OCI-LY3 (cell line): ENCODE measurements around the gene ARID5B.

Experiments used
- H2AFZ ChIP-seq: fragments of 200-600, 300-600 bp; shearing (Covaris generic); 2 replicates; pipeline ENCODE4 v1.6.0; 2014; ENCODE audit warnings: antibody characterized with exemption, low read depth, low read length
- H3K27ac ChIP-seq: fragments of 200-600, 300-600 bp; sonication (generic); 2 replicates; pipeline ENCODE4 v1.5.1; 2014; ENCODE audit warnings: mild to moderate bottlenecking, low read length, moderate library complexity, mixed read lengths
- H3K27me3 ChIP-seq: fragments of 200-600, 300-600 bp; sonication (generic); 2 replicates; pipeline ENCODE4 v1.6.1; 2014; ENCODE audit warnings: low read depth, low read length, mixed read lengths
- H3K36me3 ChIP-seq: fragments of 200-600, 300-600 bp; sonication (generic); replicated peaks from 2 replicates; pipeline ENCODE3; 2014; ENCODE audit warnings: low read depth, low read length, mixed read lengths
- H3K4me1 ChIP-seq: fragments of 300-600, 200-600 bp; sonication (generic); 2 replicates; pipeline ENCODE4 v1.6.1; 2014; ENCODE audit warnings: low read length, mixed read lengths
- H3K4me2 ChIP-seq: fragments of 200-600, 300-600 bp; sonication (generic); 2 replicates; pipeline ENCODE4 v1.6.1; 2014; ENCODE audit warnings: low read length, mixed read lengths
- H3K4me3 ChIP-seq: fragments of 300-600, 200-600 bp; sonication (generic); 2 replicates; pipeline ENCODE4 v1.5.1; 2014; ENCODE audit warnings: antibody characterized with exemption, mild to moderate bottlenecking, low read length, moderate library complexity
- H3K79me2 ChIP-seq: fragments of 300-600, 200-600 bp; shearing (Covaris generic); 2 replicates; pipeline ENCODE4 v1.6.1; 2014; ENCODE audit warnings: mild to moderate bottlenecking, low read length, mixed read lengths
- H3K9ac ChIP-seq: fragments of 300-600, 200-600 bp; shearing (Covaris generic); 2 replicates; pipeline ENCODE4 v1.6.0; 2014; ENCODE audit warnings: mild to moderate bottlenecking, low read length, moderate library complexity
- H3K9me3 ChIP-seq: fragments of 200-600, 300-600 bp; shearing (Covaris generic); 2 replicates; pipeline ENCODE4 v1.6.1; 2014; ENCODE audit warnings: low read length, mixed read lengths; ENCODE audit not compliant: insufficient read depth
- H4K20me1 ChIP-seq: fragments of 200-600, 300-600 bp; sonication (generic); 2 replicates; pipeline ENCODE4 v1.6.1; 2016; ENCODE audit warnings: low read length, mixed read lengths; ENCODE audit not compliant: insufficient read depth
- CTCF ChIP-seq: fragments of 200-600, 300-600 bp; sonication (generic); IDR thresholded peaks from 2 replicates; pipeline ENCODE4 v1.5.1; 2014; ENCODE audit warnings: antibody characterized with exemption, low read length, low read depth
- EZH2phosphoT487 ChIP-seq: fragments of 200-600 bp; shearing (Covaris generic); IDR thresholded peaks from 2 replicates; pipeline ENCODE4 v1.6.1; 2018; ENCODE audit warnings: antibody characterized with exemption, mixed run types, low read depth

ARID5B gene

DNA sequence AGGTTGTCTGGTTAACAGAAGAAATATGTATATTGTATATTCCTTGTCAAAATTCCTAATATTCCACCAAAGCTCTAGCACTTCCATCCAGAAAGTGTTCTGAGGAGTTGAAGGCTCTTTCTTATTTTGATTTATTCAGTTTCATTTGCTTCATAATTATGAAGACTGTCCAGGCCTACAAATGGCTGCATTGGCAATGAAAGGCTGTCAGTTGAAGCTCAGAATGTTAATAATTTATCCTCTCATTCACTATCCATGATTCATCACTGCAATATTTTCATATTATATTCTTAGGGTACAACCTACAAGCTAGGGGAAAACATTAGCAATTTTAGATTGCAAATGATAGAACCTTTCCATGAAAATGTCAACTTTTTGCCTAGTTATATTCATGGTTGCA, 57.3 kb downstream of the ARID5B start:
- H3K36me3 ChIP-seq = peaks cover 3% of the 10 kb centered on the region
- H3K27me3 ChIP-seq = no peaks in the 10 kb centered on the region
- no peak overlapping the region for H3K9ac ChIP-seq
- H3K9me3 ChIP-seq = peaks cover 7% of the 10 kb centered on the region; the same call in 1 of the 2 replicates
- no peaks in the 10 kb centered on the region for H3K79me2 ChIP-seq
- no peaks in the 10 kb centered on the region for H4K20me1 ChIP-seq
- no peak overlapping the region for H3K27ac ChIP-seq
- H3K4me1 ChIP-seq = peaks cover 18% of the 10 kb centered on the region
- H2AFZ ChIP-seq = no peak overlapping the region
- no peak overlapping the region for H3K4me3 ChIP-seq
- no peak for TF ChIP-seq CTCF
- no peak for TF ChIP-seq EZH2phosphoT487
- H3K4me2 ChIP-seq = no peak overlapping the region

DNA sequence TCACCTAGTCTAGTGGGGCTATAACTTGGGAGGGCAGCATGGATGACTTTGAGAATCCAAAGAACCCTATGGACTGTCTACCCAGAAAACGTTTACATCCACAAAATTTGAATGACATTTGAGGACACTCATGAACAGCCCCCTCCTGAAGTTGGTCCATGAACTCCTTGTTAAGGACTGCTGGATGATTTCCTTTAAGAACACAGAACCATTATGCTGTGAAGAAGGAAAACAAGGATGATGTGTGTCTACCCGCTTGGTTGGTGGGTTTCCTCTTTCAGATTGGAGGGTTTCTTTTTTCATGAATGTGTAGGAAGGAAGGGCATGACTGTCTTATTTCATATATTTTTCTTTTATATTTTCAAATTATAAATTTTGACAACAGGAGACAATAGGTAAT, 58.3 kb downstream of the ARID5B start:
- H3K27me3 ChIP-seq = no peaks in the 10 kb centered on the region
- no peak overlapping the region for H3K27ac ChIP-seq
- H3K9ac ChIP-seq = no peak overlapping the region
- H3K9me3 ChIP-seq = peaks cover 7% of the 10 kb centered on the region; the same call in 1 of the 2 replicates
- H3K79me2 ChIP-seq = no peaks in the 10 kb centered on the region
- H3K4me1 ChIP-seq = peaks cover 28% of the 10 kb centered on the region
- no peak overlapping the region for H3K4me2 ChIP-seq
- no peak overlapping the region for H2AFZ ChIP-seq
- no peak for TF ChIP-seq CTCF
- no peaks in the 10 kb centered on the region for H4K20me1 ChIP-seq
- no peak overlapping the region for H3K4me3 ChIP-seq
- H3K36me3 ChIP-seq = peaks cover 3% of the 10 kb centered on the region

DNA sequence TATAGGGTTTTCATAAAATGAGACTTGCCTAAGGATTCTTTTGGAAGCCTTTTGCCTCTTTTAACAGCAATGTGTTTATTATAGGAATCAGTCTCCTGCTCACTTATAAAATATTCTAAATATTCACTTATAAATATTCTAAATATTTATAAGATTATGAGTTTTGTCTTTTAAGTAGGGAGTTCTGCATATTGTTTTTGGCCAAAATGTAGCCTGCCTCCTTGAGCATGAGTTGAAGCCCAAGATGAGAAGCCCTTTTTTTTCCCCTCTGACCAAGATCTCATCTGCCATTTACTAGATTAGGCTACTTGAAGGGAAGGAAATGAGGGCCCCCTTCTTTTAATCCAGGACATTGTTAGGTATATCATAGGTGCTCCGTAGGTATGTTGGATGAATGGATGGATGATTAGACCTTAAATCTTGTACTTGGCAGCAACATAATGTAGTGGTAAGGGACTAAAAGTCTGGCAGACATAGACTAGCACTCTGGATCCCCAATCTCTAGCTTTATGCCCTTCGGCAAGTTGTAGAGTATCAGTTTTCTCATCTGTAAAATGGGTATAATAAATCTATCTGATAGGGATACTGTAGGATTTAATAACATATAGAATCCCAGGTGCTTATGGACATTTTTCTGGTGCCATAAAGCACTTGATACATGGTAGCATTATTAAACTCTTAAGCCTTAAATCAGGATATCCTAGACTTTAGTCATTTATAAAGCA, 59.1 kb downstream of the ARID5B start:
- H3K4me3 ChIP-seq = no peak overlapping the region
- H3K9ac ChIP-seq = no peak overlapping the region
- peaks cover 35% of the 10 kb centered on the region for H3K4me1 ChIP-seq
- H4K20me1 ChIP-seq = no peaks in the 10 kb centered on the region
- H2AFZ ChIP-seq = no peak overlapping the region
- H3K9me3 ChIP-seq = peaks cover 7% of the 10 kb centered on the region; the same call in 1 of the 2 replicates
- no peak for TF ChIP-seq EZH2phosphoT487
- TF ChIP-seq CTCF = no peak
- H3K36me3 ChIP-seq = peaks cover 3% of the 10 kb centered on the region
- H3K27ac ChIP-seq = no peak overlapping the region
- no peaks in the 10 kb centered on the region for H3K27me3 ChIP-seq
- H3K4me2 ChIP-seq = no peak overlapping the region
- no peaks in the 10 kb centered on the region for H3K79me2 ChIP-seq

DNA sequence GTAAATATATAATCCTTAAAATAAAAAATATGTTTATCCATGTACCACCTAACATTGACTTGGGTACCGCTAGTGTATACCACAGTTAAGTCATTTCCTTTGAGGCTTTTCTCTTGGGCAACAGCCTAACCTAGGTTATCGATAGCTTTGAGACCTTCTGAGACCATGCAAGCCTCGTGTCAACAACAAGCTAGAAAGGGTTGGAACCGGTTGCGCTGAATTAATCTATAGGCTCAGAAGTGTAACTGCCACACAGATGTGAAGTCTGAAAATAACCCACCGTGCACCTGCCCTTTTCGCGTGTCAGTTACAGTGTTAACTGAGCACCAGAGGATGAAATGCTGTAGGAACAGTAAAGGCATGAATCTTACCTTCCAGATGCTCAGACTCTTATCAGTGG, 59.8 kb downstream of the ARID5B start:
- Histone ChIP-seq H2AFZ (no peak overlapping the region), H3K27ac (no peak overlapping the region), H3K36me3 (peaks cover 3% of the 10 kb centered on the region), H3K4me2 (no peak overlapping the region), H4K20me1 (no peaks in the 10 kb centered on the region), H3K9me3 (peaks cover 7% of the 10 kb centered on the region; the same call in 1 of the 2 replicates), H3K9ac (no peak overlapping the region), H3K4me1 (peaks cover 42% of the 10 kb centered on the region), H3K79me2 (no peaks in the 10 kb centered on the region), H3K27me3 (no peaks in the 10 kb centered on the region), H3K4me3 (no peak overlapping the region)
- no peak for TF ChIP-seq EZH2phosphoT487
- TF ChIP-seq CTCF = no peak
